Esophagus muscularis mucosa (tissue), 3 donors: ENCODE data around the gene CDC6.

Experiments used
- POLR2A ChIP-seq: fragments of 450-650 bp; IDR thresholded peaks from one replicate; pipeline ENCODE4 v1.6.1; 2017; ENCODE audit warnings: antibody characterized with exemption, moderate library complexity, mild to moderate bottlenecking, low read depth
- TF ChIP-seq, protein P1 (sequence below), 3 experiments: fragments of 200-600 bp in 2 of 3; fragments of 450-650 bp in 1 of 3; sonication (generic) in 2 of 3; IDR thresholded peaks; one replicate each; pipeline ENCODE4 v1.5.1; 2017 to 2019; ENCODE audit warnings: antibody characterized with exemption in 3 of 3, mild to moderate bottlenecking in 2 of 3, moderate library complexity in 1 of 3

DNA sequence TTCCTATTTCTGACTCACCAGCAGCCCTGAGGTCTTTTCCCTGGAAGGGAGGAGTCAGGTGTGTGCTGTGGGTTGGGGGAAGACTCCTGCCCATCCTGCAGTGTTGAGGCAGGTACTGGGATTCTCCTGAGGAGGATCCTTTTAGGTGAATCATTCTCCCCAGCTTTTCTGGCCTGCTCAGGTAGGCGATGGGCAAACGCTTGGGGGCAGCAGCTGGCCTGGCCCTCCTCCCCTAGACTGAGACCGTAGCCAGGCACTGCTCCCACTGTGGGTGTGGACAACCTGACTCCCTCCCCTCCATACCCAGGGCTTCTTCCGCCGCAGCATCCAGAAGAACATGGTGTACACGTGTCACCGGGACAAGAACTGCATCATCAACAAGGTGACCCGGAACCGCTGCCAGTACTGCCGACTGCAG, 61.8 kb downstream of the CDC6 start:
- TF ChIP-seq, protein P1, sequence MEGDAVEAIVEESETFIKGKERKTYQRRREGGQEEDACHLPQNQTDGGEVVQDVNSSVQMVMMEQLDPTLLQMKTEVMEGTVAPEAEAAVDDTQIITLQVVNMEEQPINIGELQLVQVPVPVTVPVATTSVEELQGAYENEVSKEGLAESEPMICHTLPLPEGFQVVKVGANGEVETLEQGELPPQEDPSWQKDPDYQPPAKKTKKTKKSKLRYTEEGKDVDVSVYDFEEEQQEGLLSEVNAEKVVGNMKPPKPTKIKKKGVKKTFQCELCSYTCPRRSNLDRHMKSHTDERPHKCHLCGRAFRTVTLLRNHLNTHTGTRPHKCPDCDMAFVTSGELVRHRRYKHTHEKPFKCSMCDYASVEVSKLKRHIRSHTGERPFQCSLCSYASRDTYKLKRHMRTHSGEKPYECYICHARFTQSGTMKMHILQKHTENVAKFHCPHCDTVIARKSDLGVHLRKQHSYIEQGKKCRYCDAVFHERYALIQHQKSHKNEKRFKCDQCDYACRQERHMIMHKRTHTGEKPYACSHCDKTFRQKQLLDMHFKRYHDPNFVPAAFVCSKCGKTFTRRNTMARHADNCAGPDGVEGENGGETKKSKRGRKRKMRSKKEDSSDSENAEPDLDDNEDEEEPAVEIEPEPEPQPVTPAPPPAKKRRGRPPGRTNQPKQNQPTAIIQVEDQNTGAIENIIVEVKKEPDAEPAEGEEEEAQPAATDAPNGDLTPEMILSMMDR (IDR thresholded peaks at IDR 0.05) = no peak
- no peak for TF ChIP-seq POLR2A
